ENCODE measurements around the gene JAZF1. TPM values are rescaled to one million over a fixed set of nuclear protein-coding genes. Genes with fewer than 3 reads are reported as not detected.
"Not testable (repeated sequence)": the region's sequence is repeated elsewhere in the genome, so short reads cannot be mapped to it uniquely, and the experiment has no call there.

The JAZF1 gene
- polyA plus RNA-seq, 1 experiment = 18.0 TPM

GRCh38 chr7:27863880-27864279 lies 316.7 kb downstream of the JAZF1 start:
- peaks cover 4% of the 10 kb centered on the region; the same call in 1 of the 2 replicates for H3K9me3 ChIP-seq (ENCODE audit: control insufficient read depth, insufficient read depth, low read length)
- no peaks in the 10 kb centered on the region for H3K27me3 ChIP-seq (ENCODE audit: control insufficient read depth, insufficient read depth, low read length)
- TF ChIP-seq CTCF (IDR thresholded peaks at IDR 0.05; ENCODE audit: low read depth, low read length) = no peak
- H3K4me3 ChIP-seq (ENCODE audit: low read depth, low read length) = no peak overlapping the region
- CTCF ChIA-PET = interaction anchor here (1.3 kb wide), 1 partner anchor 668 kb away, joined by 3 read pairs; no protein-coding TSS in a partner anchor
- H3K27ac ChIP-seq (ENCODE audit: low read depth, low read length) = no peak overlapping the region
- DNase-seq (ENCODE audit: low read depth, low spot score) = no peak
- POLR2A ChIA-PET = no interaction called here

- no peak for TF ChIP-seq CTCF (IDR thresholded peaks at IDR 0.05; ENCODE audit: low read depth, low read length)
- ChIA-PET CTCF (interaction anchor here (1.2 kb wide), 1 partner anchor 13 kb away, joined by 3 read pairs; no protein-coding TSS in a partner anchor), POLR2A (no interaction called here)
- Histone ChIP-seq H3K4me3 (ENCODE audit: low read depth, low read length) (no peak overlapping the region), H3K27me3 (ENCODE audit: control insufficient read depth, insufficient read depth, low read length) (no peaks in the 10 kb centered on the region), H3K9me3 (ENCODE audit: control insufficient read depth, insufficient read depth, low read length) (peaks cover 7% of the 10 kb centered on the region; the same call in 1 of the 2 replicates), H3K27ac (ENCODE audit: low read depth, low read length) (no peak overlapping the region)
- DNase-seq (ENCODE audit: low read depth, low spot score) = no peak
These were observed 318.8 kb downstream of the JAZF1 start for GRCh38 chr7:27861747-27862146.

GRCh38 chr7:27860800-27861199 lies 319.8 kb downstream of the JAZF1 start:
- POLR2A ChIA-PET = no interaction called here
- no peak overlapping the region for H3K4me3 ChIP-seq (ENCODE audit: low read depth, low read length)
- no peak for TF ChIP-seq CTCF (IDR thresholded peaks at IDR 0.05; ENCODE audit: low read depth, low read length)
- CTCF ChIA-PET = interaction anchor here (1.2 kb wide), 1 partner anchor 14 kb away, joined by 3 read pairs; no protein-coding TSS in a partner anchor
- no peak for DNase-seq (ENCODE audit: low read depth, low spot score)
- no peak overlapping the region for H3K27ac ChIP-seq (ENCODE audit: low read depth, low read length)
- H3K9me3 ChIP-seq (ENCODE audit: control insufficient read depth, insufficient read depth, low read length) = peaks cover 7% of the 10 kb centered on the region; the same call in 1 of the 2 replicates
- H3K27me3 ChIP-seq (ENCODE audit: control insufficient read depth, insufficient read depth, low read length) = no peaks in the 10 kb centered on the region

- POLR2A ChIA-PET; H3K27ac ChIP-seq (ENCODE audit: low read depth, low read length); H3K9me3 ChIP-seq (ENCODE audit: control insufficient read depth, insufficient read depth, low read length); DNase-seq (ENCODE audit: low read depth, low spot score); H3K27me3 ChIP-seq (ENCODE audit: control insufficient read depth, insufficient read depth, low read length); H3K4me3 ChIP-seq (ENCODE audit: low read depth, low read length): not testable (repeated sequence)
- CTCF ChIA-PET = interaction anchor here (1.1 kb wide), 1 partner anchor 16 kb away, joined by 3 read pairs; no protein-coding TSS in a partner anchor
These were observed 323.7 kb downstream of the JAZF1 start for GRCh38 chr7:27856703-27857485.

GRCh38 chr7:27850531-27850930 lies 330.1 kb downstream of the JAZF1 start:
- CTCF ChIA-PET = no interaction called here

More at GRCh38 chr7:27850531-27850930, 330.1 kb downstream of the JAZF1 start:
- no peak overlapping the region for H3K4me3 ChIP-seq (ENCODE audit: low read depth, low read length)
- H3K27ac ChIP-seq (ENCODE audit: low read depth, low read length) = no peak overlapping the region
- H3K9me3 ChIP-seq (ENCODE audit: control insufficient read depth, insufficient read depth, low read length) = no peaks in the 10 kb centered on the region
- H3K27me3 ChIP-seq (ENCODE audit: control insufficient read depth, insufficient read depth, low read length) = no peaks in the 10 kb centered on the region
- DNase-seq (ENCODE audit: low read depth, low spot score) = no peak
- POLR2A ChIA-PET = no interaction called here
- no peak for TF ChIP-seq CTCF (IDR thresholded peaks at IDR 0.05; ENCODE audit: low read depth, low read length)

All from AG04450 (cell line).